CD4-positive, alpha-beta T cell (primary cell): ENCODE data around the gene STAMBPL1. TPM values are rescaled to one million over a fixed set of nuclear protein-coding genes. Genes with fewer than 3 reads are reported as not detected.

Source experiments
- ATAC-seq: fragments of 200-7000 bp; cut with Tn5 transposase; one replicate; pipeline ENCODE4 v1.10.0; 2022; ENCODE audit warnings: mild to moderate bottlenecking; ENCODE audit not compliant: poor library complexity
- CTCF ChIA-PET: fragments of 350-600 bp; sonication (Branson Sonifier 250); formaldehyde crosslinking; loops from one replicate; lab custom pipeline; 2021; ENCODE audit warnings: antibody characterized with exemption, inconsistent platforms; lab: Charles Lee
- POLR2A ChIA-PET: fragments of 350-600 bp; sonication (Branson Sonifier 250); formaldehyde crosslinking; loops from one replicate; lab custom pipeline; 2021; ENCODE audit warnings: antibody characterized with exemption, inconsistent platforms; lab: Charles Lee
- DNase-seq, 14 experiments: peaks; one replicate each; pipeline ENCODE4 v3.0.0-alpha.2; 2013 to 2020; ENCODE audit warnings: mixed read lengths in 2 of 14
- H3K27ac ChIP-seq, 2 donors: one replicate each; pipeline versions ENCODE4 v1.5.1 to v1.7.0; 2013; ENCODE audit warnings: low read length in 2 of 2, low read depth in 1 of 2, mild to moderate bottlenecking in 1 of 2
- H3K27me3 ChIP-seq, 2 experiments: 1 replicate in 1 of 2; 2 replicates in 1 of 2; pipeline versions ENCODE4 v1.6.1 to v1.7.0; 2013; ENCODE audit warnings: low read length in 2 of 2, control low read depth in 1 of 2, mild to moderate bottlenecking in 1 of 2, moderate library complexity in 1 of 2; ENCODE audit not compliant: insufficient read depth in 2 of 2, control insufficient read depth in 1 of 2
- H3K36me3 ChIP-seq: one replicate; pipeline ENCODE4 v1.6.1; 2013; ENCODE audit warnings: low read length, control low read depth; ENCODE audit not compliant: insufficient read depth
- H3K4me1 ChIP-seq: one replicate; pipeline ENCODE4 v1.6.1; 2013; ENCODE audit warnings: low read length, control low read depth; ENCODE audit not compliant: insufficient read depth
- H3K4me3 ChIP-seq: one replicate; pipeline ENCODE4 v1.5.1; 2013; ENCODE audit warnings: mild to moderate bottlenecking, low read length, moderate library complexity
- H3K9me3 ChIP-seq, 2 experiments: 1 replicate in 1 of 2; 2 replicates in 1 of 2; pipeline versions ENCODE4 v1.6.1 to v1.7.0; 2013; ENCODE audit warnings: low read length in 2 of 2, mild to moderate bottlenecking in 2 of 2, control low read depth in 1 of 2, moderate library complexity in 1 of 2; ENCODE audit not compliant: control insufficient read depth in 1 of 2, insufficient read depth in 1 of 2
- H3K27ac Mint-ChIP-seq: one replicate; pipeline ENCODE4 v1.8.0; 2020; ENCODE audit warnings: mixed read lengths
- H3K27me3 Mint-ChIP-seq: one replicate; pipeline ENCODE4 v1.8.0; 2021; ENCODE audit warnings: mixed read lengths
- H3K36me3 Mint-ChIP-seq: one replicate; pipeline ENCODE4 v1.8.0; 2021; ENCODE audit warnings: low read depth, mixed read lengths
- H3K4me1 Mint-ChIP-seq: one replicate; pipeline ENCODE4 v1.8.0; 2021; ENCODE audit warnings: low read depth, mixed read lengths
- H3K4me3 Mint-ChIP-seq: one replicate; pipeline ENCODE4 v1.8.0; 2020; ENCODE audit warnings: mild to moderate bottlenecking, mixed read lengths
- H3K9me3 Mint-ChIP-seq: one replicate; pipeline ENCODE4 v1.8.0; 2020; ENCODE audit warnings: mixed read lengths
- CTCF ChIP-seq: fragments of 200-600 bp; IDR thresholded peaks from one replicate; pipeline ENCODE4 v1.8.0; 2022; ENCODE audit warnings: antibody characterized with exemption, mild to moderate bottlenecking
- intact Hi-C, 2 experiments: fragments of 100-400 bp; cut with DNase I in 1 of 2; cut with micrococcal nuclease in 1 of 2; formaldehyde crosslinking; loops; one replicate each; pipeline versions ENCODE4 v1.15.1 to v1.9.0; 2023 to 2025; cut with DNase I, micrococcal nuclease
- total RNA-seq, 174 experiments: library from RNA in 2 of 174; stranded (reverse) in 2 of 174; gene quantifications; one replicate each; pipeline ENCODE4 v1.2.3 and lab custom pipeline; 2021 to 2026

The STAMBPL1 gene
- total RNA-seq, 2 experiments from 2014 or later: 23.7 to 26.7 TPM

GRCh38 chr10:88941026-88941425 is 61.0 kb downstream of the STAMBPL1 start:
- H3K27me3 Mint-ChIP-seq: no peaks in the 10 kb centered on the region
- H3K9me3 Mint-ChIP-seq: no peaks in the 10 kb centered on the region
- peaks cover 19% of the 10 kb centered on the region for H3K36me3 Mint-ChIP-seq
- Histone ChIP-seq H3K27ac (no peak overlapping the region), H3K4me3 (no peak overlapping the region), H3K27me3 (no peaks in the 10 kb centered on the region), H3K36me3 (peaks cover 7% of the 10 kb centered on the region), H3K9me3 (no peaks in the 10 kb centered on the region), H3K4me1 (no peaks in the 10 kb centered on the region)
- H3K27ac Mint-ChIP-seq: no peak overlapping the region
- TF ChIP-seq CTCF: no peak
- ATAC-seq (no peak), DNase-seq (no peak)
- no peak overlapping the region for H3K4me3 Mint-ChIP-seq
- POLR2A ChIA-PET: no interaction called here
- intact Hi-C loops: no loop called here
- CTCF ChIA-PET: no interaction called here
- peaks cover 5% of the 10 kb centered on the region for H3K4me1 Mint-ChIP-seq

GRCh38 chr10:88943778-88944177 is 63.7 kb downstream of the STAMBPL1 start:
- H3K27ac ChIP-seq: no peak overlapping the region
- no peaks in the 10 kb centered on the region for H3K9me3 ChIP-seq
- Mint-ChIP-seq H3K9me3 (no peaks in the 10 kb centered on the region), H3K27me3 (no peaks in the 10 kb centered on the region), H3K4me1 (no peaks in the 10 kb centered on the region), H3K4me3 (no peak overlapping the region), H3K27ac (no peak overlapping the region), H3K36me3 (peaks cover 15% of the 10 kb centered on the region)
- ChIA-PET CTCF (interaction anchor here (2.5 kb wide), 1 partner anchor 11 kb away, joined by 9 read pairs; no protein-coding TSS in a partner anchor), POLR2A (interaction anchor here (1.6 kb wide), 1 partner anchor 14 kb away, joined by 3 read pairs; no protein-coding TSS in a partner anchor)
- no peak overlapping the region for H3K4me3 ChIP-seq
- no peak for TF ChIP-seq CTCF
- intact Hi-C loops: no loop called here
- no peaks in the 10 kb centered on the region for H3K27me3 ChIP-seq
- no peak for DNase-seq
- H3K4me1 ChIP-seq: no peaks in the 10 kb centered on the region
- ATAC-seq: no peak
- H3K36me3 ChIP-seq: peaks cover 7% of the 10 kb centered on the region

GRCh38 chr10:88944813-88945212 is 64.8 kb downstream of the STAMBPL1 start:
- CTCF ChIA-PET: no interaction called here
- no peaks in the 10 kb centered on the region for H3K4me1 ChIP-seq

More at GRCh38 chr10:88944813-88945212, 64.8 kb downstream of the STAMBPL1 start:
- H3K27me3 Mint-ChIP-seq: no peaks in the 10 kb centered on the region
- no peak for TF ChIP-seq CTCF
- no peaks in the 10 kb centered on the region for H3K9me3 ChIP-seq
- intact Hi-C loops: no loop called here
- no peak for DNase-seq
- no peak overlapping the region for H3K4me3 ChIP-seq
- POLR2A ChIA-PET: interaction anchor here (1.2 kb wide), 1 partner anchor 263 kb away, joined by 3 read pairs; no protein-coding TSS in a partner anchor
- no peaks in the 10 kb centered on the region for H3K27me3 ChIP-seq
- no peak overlapping the region for H3K27ac ChIP-seq
- no peaks in the 10 kb centered on the region for H3K4me1 Mint-ChIP-seq
- H3K36me3 Mint-ChIP-seq: peaks cover 12% of the 10 kb centered on the region
- H3K9me3 Mint-ChIP-seq: no peaks in the 10 kb centered on the region
- H3K36me3 ChIP-seq: peaks cover 7% of the 10 kb centered on the region
- ATAC-seq: no peak
- no peak overlapping the region for H3K27ac Mint-ChIP-seq
- no peak overlapping the region for H3K4me3 Mint-ChIP-seq
